ENCODE measurements around the gene CPAMD8. TPM values are rescaled to one million over a fixed set of nuclear protein-coding genes. Genes with fewer than 3 reads are reported as not detected.

CPAMD8 gene
- total RNA-seq, 1 donor: 0.36 TPM

DNA sequence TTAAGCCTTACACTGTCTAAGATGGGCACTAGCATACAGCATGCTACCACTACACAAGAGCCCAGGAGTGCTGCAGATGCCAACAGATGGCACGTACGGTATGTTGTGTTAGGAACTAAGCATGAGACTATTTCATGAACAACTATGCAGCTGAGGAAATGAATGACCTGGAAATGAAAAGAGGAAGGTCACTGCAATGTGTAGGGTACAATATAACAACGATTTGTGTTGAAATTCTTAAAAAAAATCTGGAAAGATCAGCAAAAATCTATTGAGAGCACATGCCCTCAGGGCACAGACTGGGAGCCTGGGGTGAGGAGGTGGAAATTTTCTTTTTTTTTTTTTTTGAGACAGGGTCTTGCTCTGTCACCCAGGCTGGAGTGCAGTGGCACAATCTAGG lies 34.2 kb upstream of the CPAMD8 start:
- H3K9me3 ChIP-seq (ENCODE audit: low read depth, low read length): peaks cover 9% of the 10 kb centered on the region
- DNase-seq (ENCODE audit: insufficient read length, low spot score, missing footprints): no peak
- H3K4me1 ChIP-seq (ENCODE audit: insufficient read depth, low read length): no peaks in the 10 kb centered on the region
- H4K20me1 ChIP-seq (ENCODE audit: insufficient read depth, low read length): no peaks in the 10 kb centered on the region
- TF ChIP-seq, protein P1, sequence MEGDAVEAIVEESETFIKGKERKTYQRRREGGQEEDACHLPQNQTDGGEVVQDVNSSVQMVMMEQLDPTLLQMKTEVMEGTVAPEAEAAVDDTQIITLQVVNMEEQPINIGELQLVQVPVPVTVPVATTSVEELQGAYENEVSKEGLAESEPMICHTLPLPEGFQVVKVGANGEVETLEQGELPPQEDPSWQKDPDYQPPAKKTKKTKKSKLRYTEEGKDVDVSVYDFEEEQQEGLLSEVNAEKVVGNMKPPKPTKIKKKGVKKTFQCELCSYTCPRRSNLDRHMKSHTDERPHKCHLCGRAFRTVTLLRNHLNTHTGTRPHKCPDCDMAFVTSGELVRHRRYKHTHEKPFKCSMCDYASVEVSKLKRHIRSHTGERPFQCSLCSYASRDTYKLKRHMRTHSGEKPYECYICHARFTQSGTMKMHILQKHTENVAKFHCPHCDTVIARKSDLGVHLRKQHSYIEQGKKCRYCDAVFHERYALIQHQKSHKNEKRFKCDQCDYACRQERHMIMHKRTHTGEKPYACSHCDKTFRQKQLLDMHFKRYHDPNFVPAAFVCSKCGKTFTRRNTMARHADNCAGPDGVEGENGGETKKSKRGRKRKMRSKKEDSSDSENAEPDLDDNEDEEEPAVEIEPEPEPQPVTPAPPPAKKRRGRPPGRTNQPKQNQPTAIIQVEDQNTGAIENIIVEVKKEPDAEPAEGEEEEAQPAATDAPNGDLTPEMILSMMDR (IDR thresholded peaks at IDR 0.05; ENCODE audit: extremely low read depth, low read depth, low read length): no peak
- no peak overlapping the region for H3K27ac ChIP-seq (ENCODE audit: low read depth, low read length)
- peaks cover 34% of the 10 kb centered on the region for H3K79me2 ChIP-seq (ENCODE audit: insufficient read depth, low read length)
- peaks cover 25% of the 10 kb centered on the region for H3K36me3 ChIP-seq (ENCODE audit: insufficient read depth, low read length)
- H3K27me3 ChIP-seq (ENCODE audit: insufficient read depth, low read length): no peaks in the 10 kb centered on the region
- no peak overlapping the region for H3K4me2 ChIP-seq (ENCODE audit: insufficient read depth, low read length)
- H3K4me3 ChIP-seq (ENCODE audit: insufficient read depth, low read length): no peak overlapping the region
- no peak overlapping the region for H2AFZ ChIP-seq (ENCODE audit: low read length)

DNA sequence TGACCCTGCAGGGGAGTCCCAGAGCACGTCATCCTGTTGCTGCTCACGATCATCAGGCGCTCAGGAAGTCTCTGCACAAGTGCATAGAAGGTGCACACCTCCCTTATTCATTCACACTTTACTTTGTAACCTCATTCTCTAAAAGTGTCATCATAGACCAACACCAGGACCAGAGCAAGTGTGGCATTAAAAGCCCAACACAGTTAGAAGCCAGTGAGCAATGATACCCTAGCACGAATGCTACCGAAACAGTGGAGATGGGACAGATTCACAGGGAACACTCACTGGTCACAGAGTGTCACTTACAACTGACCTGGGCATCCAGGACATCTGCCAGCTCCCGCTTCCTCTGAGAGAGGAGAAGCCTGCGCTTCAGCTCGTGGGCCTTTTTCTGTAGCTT lies 31.6 kb upstream of the CPAMD8 start:
- Histone ChIP-seq H2AFZ (ENCODE audit: low read length) (no peak overlapping the region), H3K4me1 (ENCODE audit: insufficient read depth, low read length) (no peaks in the 10 kb centered on the region), H3K27me3 (ENCODE audit: insufficient read depth, low read length) (no peaks in the 10 kb centered on the region), H3K79me2 (ENCODE audit: insufficient read depth, low read length) (peaks cover 13% of the 10 kb centered on the region), H3K4me2 (ENCODE audit: insufficient read depth, low read length) (no peak overlapping the region), H4K20me1 (ENCODE audit: insufficient read depth, low read length) (no peaks in the 10 kb centered on the region), H3K27ac (ENCODE audit: low read depth, low read length) (no peak overlapping the region), H3K9me3 (ENCODE audit: low read depth, low read length) (peaks cover 9% of the 10 kb centered on the region), H3K4me3 (ENCODE audit: insufficient read depth, low read length) (no peak overlapping the region), H3K36me3 (ENCODE audit: insufficient read depth, low read length) (peaks cover 25% of the 10 kb centered on the region)
- DNase-seq (ENCODE audit: insufficient read length, low spot score, missing footprints): peak; percentile 62
- TF ChIP-seq, protein P1 (IDR thresholded peaks at IDR 0.05; ENCODE audit: extremely low read depth, low read depth, low read length): no peak

DNA sequence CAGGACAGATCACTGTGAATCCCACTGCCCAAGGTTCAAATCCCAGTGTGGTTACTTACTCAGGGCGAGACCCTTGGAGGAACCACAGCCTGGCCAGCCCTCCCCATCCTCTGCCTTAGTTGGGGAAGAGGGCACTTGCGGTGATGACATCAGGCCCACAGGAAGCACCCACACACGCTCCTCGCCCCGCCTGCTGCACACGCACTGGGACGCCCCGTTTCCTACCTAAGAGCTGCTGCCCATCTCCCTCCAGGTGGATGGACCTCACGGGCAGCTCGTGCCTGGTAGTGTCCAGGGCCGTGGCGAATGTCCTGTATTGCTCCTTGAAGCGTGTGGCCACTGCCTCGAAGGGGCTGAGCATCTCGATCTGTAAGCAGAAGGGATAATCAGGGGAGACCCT lies 29.0 kb upstream of the CPAMD8 start:
- no peaks in the 10 kb centered on the region for H3K4me1 ChIP-seq (ENCODE audit: insufficient read depth, low read length)
- DNase-seq (ENCODE audit: insufficient read length, low spot score, missing footprints): peak; percentile 3
- H3K4me3 ChIP-seq (ENCODE audit: insufficient read depth, low read length): no peak overlapping the region
- H4K20me1 ChIP-seq (ENCODE audit: insufficient read depth, low read length): no peaks in the 10 kb centered on the region
- no peak overlapping the region for H3K4me2 ChIP-seq (ENCODE audit: insufficient read depth, low read length)
- H3K27ac ChIP-seq (ENCODE audit: low read depth, low read length): no peak overlapping the region
- TF ChIP-seq, protein P1 (IDR thresholded peaks at IDR 0.05; ENCODE audit: extremely low read depth, low read depth, low read length): no peak
- H2AFZ ChIP-seq (ENCODE audit: low read length): no peak overlapping the region
- H3K36me3 ChIP-seq (ENCODE audit: insufficient read depth, low read length): peaks cover 25% of the 10 kb centered on the region
- H3K27me3 ChIP-seq (ENCODE audit: insufficient read depth, low read length): no peaks in the 10 kb centered on the region
- peaks cover under 1% of the 10 kb centered on the region for H3K79me2 ChIP-seq (ENCODE audit: insufficient read depth, low read length)
- peaks cover 9% of the 10 kb centered on the region for H3K9me3 ChIP-seq (ENCODE audit: low read depth, low read length)

DNA sequence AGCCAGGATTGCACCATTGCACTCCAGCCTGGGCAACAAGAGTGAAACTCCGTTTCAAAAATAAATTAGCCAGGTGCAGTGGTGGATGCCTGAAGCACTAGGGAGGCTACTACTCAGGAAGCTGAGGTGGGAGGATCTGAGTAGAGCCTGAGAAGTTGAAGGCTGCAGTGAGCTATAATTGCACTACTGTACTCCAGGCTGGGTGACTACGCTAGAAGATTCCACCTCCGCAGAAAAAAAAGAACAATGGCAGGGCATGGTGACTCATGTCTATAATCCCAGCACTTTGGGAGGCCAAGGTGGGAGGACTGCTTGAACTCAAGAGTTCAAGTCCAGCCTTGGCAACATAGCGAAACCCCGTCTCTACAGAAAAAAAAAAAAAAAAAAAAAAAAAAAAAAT lies 28.1 kb upstream of the CPAMD8 start:
- H4K20me1 ChIP-seq (ENCODE audit: insufficient read depth, low read length): no peaks in the 10 kb centered on the region
- no peaks in the 10 kb centered on the region for H3K79me2 ChIP-seq (ENCODE audit: insufficient read depth, low read length)
- no peak for DNase-seq (ENCODE audit: insufficient read length, low spot score, missing footprints)
- no peaks in the 10 kb centered on the region for H3K27me3 ChIP-seq (ENCODE audit: insufficient read depth, low read length)
- no peak overlapping the region for H3K4me3 ChIP-seq (ENCODE audit: insufficient read depth, low read length)
- H3K4me1 ChIP-seq (ENCODE audit: insufficient read depth, low read length): no peaks in the 10 kb centered on the region
- no peak overlapping the region for H3K27ac ChIP-seq (ENCODE audit: low read depth, low read length)
- no peak overlapping the region for H2AFZ ChIP-seq (ENCODE audit: low read length)
- H3K9me3 ChIP-seq (ENCODE audit: low read depth, low read length): peaks cover 9% of the 10 kb centered on the region
- peaks cover 22% of the 10 kb centered on the region for H3K36me3 ChIP-seq (ENCODE audit: insufficient read depth, low read length)
- H3K4me2 ChIP-seq (ENCODE audit: insufficient read depth, low read length): no peak overlapping the region
- TF ChIP-seq, protein P1 (IDR thresholded peaks at IDR 0.05; ENCODE audit: extremely low read depth, low read depth, low read length): no peak
